ENCODE data around the gene ORC3. TPM values are rescaled to one million over a fixed set of nuclear protein-coding genes. Genes with fewer than 3 reads are reported as not detected.

The ORC3 gene
- total RNA-seq, 1 donor from 2014 or later = 21.4 TPM

- H3K4me1 Mint-ChIP-seq (ENCODE audit: unreplicated experiment) = peaks cover 4% of the 10 kb centered on the region
- H3K27me3 Mint-ChIP-seq (ENCODE audit: unreplicated experiment) = no peaks in the 10 kb centered on the region
- H3K4me3 Mint-ChIP-seq (ENCODE audit: unreplicated experiment) = no peak overlapping the region
- no peak for TF ChIP-seq CTCF (IDR thresholded peaks at IDR 0.05)
- H3K9me3 Mint-ChIP-seq (ENCODE audit: unreplicated experiment) = peaks cover 4% of the 10 kb centered on the region
- H3K27ac Mint-ChIP-seq (ENCODE audit: unreplicated experiment) = no peak overlapping the region
- DNase-seq (ENCODE audit: extremely low spot score, unreplicated experiment) = no peak
- peaks cover 51% of the 10 kb centered on the region for H3K36me3 Mint-ChIP-seq (ENCODE audit: unreplicated experiment)
Observed at GRCh38 chr6:87544474-87544735, 45.5 kb upstream of the ORC3 start.

- H3K36me3 Mint-ChIP-seq (ENCODE audit: unreplicated experiment) = peaks cover 41% of the 10 kb centered on the region
- no peaks in the 10 kb centered on the region for H3K27me3 Mint-ChIP-seq (ENCODE audit: unreplicated experiment)
- no peaks in the 10 kb centered on the region for H3K9me3 Mint-ChIP-seq (ENCODE audit: unreplicated experiment)
- no peak for TF ChIP-seq CTCF (IDR thresholded peaks at IDR 0.05)
- H3K4me1 Mint-ChIP-seq (ENCODE audit: unreplicated experiment) = no peaks in the 10 kb centered on the region
- H3K4me3 Mint-ChIP-seq (ENCODE audit: unreplicated experiment) = no peak overlapping the region
- DNase-seq (ENCODE audit: extremely low spot score, unreplicated experiment) = no peak
- H3K27ac Mint-ChIP-seq (ENCODE audit: unreplicated experiment) = no peak overlapping the region
Observed at GRCh38 chr6:87551799-87552198, 38.1 kb upstream of the ORC3 start.

GRCh38 chr6:87553159-87553765 is 36.7 kb upstream of the ORC3 start:
- H3K36me3 Mint-ChIP-seq (ENCODE audit: unreplicated experiment) = peaks cover 40% of the 10 kb centered on the region
- DNase-seq (ENCODE audit: extremely low spot score, unreplicated experiment) = no peak
- H3K4me1 Mint-ChIP-seq (ENCODE audit: unreplicated experiment) = no peaks in the 10 kb centered on the region
- no peaks in the 10 kb centered on the region for H3K27me3 Mint-ChIP-seq (ENCODE audit: unreplicated experiment)
- no peak overlapping the region for H3K27ac Mint-ChIP-seq (ENCODE audit: unreplicated experiment)
- H3K9me3 Mint-ChIP-seq (ENCODE audit: unreplicated experiment) = no peaks in the 10 kb centered on the region
- no peak for TF ChIP-seq CTCF (IDR thresholded peaks at IDR 0.05)
- H3K4me3 Mint-ChIP-seq (ENCODE audit: unreplicated experiment) = no peak overlapping the region

GRCh38 chr6:87555506-87555905 is 34.4 kb upstream of the ORC3 start:
- Mint-ChIP-seq H3K9me3 (ENCODE audit: unreplicated experiment) (no peaks in the 10 kb centered on the region), H3K4me3 (ENCODE audit: unreplicated experiment) (no peak overlapping the region), H3K4me1 (ENCODE audit: unreplicated experiment) (no peaks in the 10 kb centered on the region), H3K27ac (ENCODE audit: unreplicated experiment) (no peak overlapping the region), H3K27me3 (ENCODE audit: unreplicated experiment) (no peaks in the 10 kb centered on the region), H3K36me3 (ENCODE audit: unreplicated experiment) (peaks cover 33% of the 10 kb centered on the region)
- DNase-seq (ENCODE audit: extremely low spot score, unreplicated experiment) = no peak
- TF ChIP-seq CTCF (IDR thresholded peaks at IDR 0.05) = no peak

GRCh38 chr6:87558446-87558845 is 31.5 kb upstream of the ORC3 start:
- no peak for DNase-seq (ENCODE audit: extremely low spot score, unreplicated experiment)
- Mint-ChIP-seq H3K4me1 (ENCODE audit: unreplicated experiment) (peaks cover 8% of the 10 kb centered on the region), H3K4me3 (ENCODE audit: unreplicated experiment) (no peak overlapping the region), H3K36me3 (ENCODE audit: unreplicated experiment) (peaks cover 22% of the 10 kb centered on the region), H3K27ac (ENCODE audit: unreplicated experiment) (no peak overlapping the region), H3K9me3 (ENCODE audit: unreplicated experiment) (no peaks in the 10 kb centered on the region), H3K27me3 (ENCODE audit: unreplicated experiment) (no peaks in the 10 kb centered on the region)
- no peak for TF ChIP-seq CTCF (IDR thresholded peaks at IDR 0.05)
